ENCODE results near the gene AHI1. TPM values are rescaled to one million over a fixed set of nuclear protein-coding genes. Genes with fewer than 3 reads are reported as not detected.

Gene AHI1
- polyA plus RNA-seq, 1 donor (not counting 4 experiments of a cell fraction or from before 2014, with no cell fraction given) = 7.0 TPM

DNA sequence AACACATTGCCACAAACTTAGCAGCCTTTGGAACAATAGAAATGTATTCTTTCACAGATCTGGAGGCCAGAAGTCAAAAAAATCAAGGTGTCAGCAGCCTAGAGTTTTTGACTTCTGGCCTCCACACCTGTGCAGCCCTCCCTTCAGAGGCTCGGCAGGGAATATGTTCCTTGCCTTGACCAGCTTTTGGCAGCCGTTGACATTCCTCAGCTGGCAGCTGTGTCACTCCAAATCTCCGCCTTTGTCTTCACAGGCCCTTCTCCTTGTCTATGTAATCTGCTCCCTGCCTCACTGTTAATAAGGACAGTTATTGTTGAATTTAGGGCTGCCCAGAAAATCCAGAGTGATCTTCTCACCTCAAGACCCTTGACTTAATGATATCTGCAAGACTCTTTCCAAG is 17.2 kb upstream of the AHI1 start:
- H2AFZ ChIP-seq (ENCODE audit: control insufficient read depth, low read length) = no peak overlapping the region
- no peaks in the 10 kb centered on the region for H3K4me1 ChIP-seq (ENCODE audit: control insufficient read depth, extremely low read depth, insufficient read depth, low read length)
- no peaks in the 10 kb centered on the region for H3K27me3 ChIP-seq (ENCODE audit: control insufficient read depth, extremely low read depth, insufficient read depth, low read length)
- FAIRE-seq (no peak), DNase-seq (ENCODE audit: low read depth, low spot score) (no peak)
- no peaks in the 10 kb centered on the region for H3K79me2 ChIP-seq (ENCODE audit: control insufficient read depth, insufficient read depth, low read length)
- no peaks in the 10 kb centered on the region for H4K20me1 ChIP-seq (ENCODE audit: control insufficient read depth, extremely low read depth, insufficient read depth, low read length)
- H3K27ac ChIP-seq (ENCODE audit: control insufficient read depth, insufficient read depth, low read length) = no peak overlapping the region
- no peaks in the 10 kb centered on the region for H3K36me3 ChIP-seq (ENCODE audit: control insufficient read depth in 2 of 2, extremely low read depth in 1 of 2, insufficient read depth in 2 of 2, low read length in 2 of 2)
- no peak overlapping the region for H3K4me2 ChIP-seq (ENCODE audit: control insufficient read depth, extremely low read depth, insufficient read depth, low read depth, low read length)
- dilution Hi-C loops (cut with MboI; ENCODE audit: extremely low pct_ligation_motif_present, low sequenced_read_pairs) = no loop called here
- H3K4me3 ChIP-seq (ENCODE audit: control insufficient read depth in 2 of 3, extremely low read depth in 1 of 3, insufficient read depth in 2 of 3, low read depth in 1 of 3, low read length in 3 of 3) = no peak overlapping the region
- no peak overlapping the region for H3K9ac ChIP-seq (ENCODE audit: control insufficient read depth, extremely low read depth, insufficient read depth, low read length)
- no peaks in the 10 kb centered on the region for H3K9me3 ChIP-seq (ENCODE audit: control insufficient read depth, low read depth, low read length)
- TF ChIP-seq EZH2 (IDR thresholded peaks at IDR 0.05; ENCODE audit: low read length) (no peak), CTCF (optimal IDR thresholded peaks at IDR 0.05 in 1 of 3, IDR thresholded peaks at IDR 0.05 in 1 of 3, conservative IDR thresholded peaks at IDR 0.05 in 1 of 3; ENCODE audit: extremely low read depth in 1 of 3, insufficient read depth in 2 of 3, low read length in 3 of 3) (no peak)
- H3K9me1 ChIP-seq (ENCODE audit: control insufficient read depth, extremely low read depth, insufficient read depth, low read length) = no peaks in the 10 kb centered on the region

- dilution Hi-C loops (cut with MboI; ENCODE audit: extremely low pct_ligation_motif_present, low sequenced_read_pairs) = no loop called here
- peak in 2 of 3 experiments; percentile 26 to 36 for TF ChIP-seq CTCF (optimal IDR thresholded peaks at IDR 0.05 in 1 of 3, IDR thresholded peaks at IDR 0.05 in 1 of 3, conservative IDR thresholded peaks at IDR 0.05 in 1 of 3; ENCODE audit: extremely low read depth in 1 of 3, insufficient read depth in 2 of 3, low read length in 3 of 3)
- TF ChIP-seq EZH2 (IDR thresholded peaks at IDR 0.05; ENCODE audit: low read length) = no peak
- Histone ChIP-seq H3K27me3 (ENCODE audit: control insufficient read depth, extremely low read depth, insufficient read depth, low read length) (no peaks in the 10 kb centered on the region), H3K4me3 (ENCODE audit: control insufficient read depth in 2 of 3, extremely low read depth in 1 of 3, insufficient read depth in 2 of 3, low read depth in 1 of 3, low read length in 3 of 3) (no peak overlapping the region), H3K9me3 (ENCODE audit: control insufficient read depth, low read depth, low read length) (no peaks in the 10 kb centered on the region), H3K36me3 (ENCODE audit: control insufficient read depth in 2 of 2, extremely low read depth in 1 of 2, insufficient read depth in 2 of 2, low read length in 2 of 2) (no peaks in the 10 kb centered on the region), H3K79me2 (ENCODE audit: control insufficient read depth, insufficient read depth, low read length) (no peaks in the 10 kb centered on the region), H3K9ac (ENCODE audit: control insufficient read depth, extremely low read depth, insufficient read depth, low read length) (no peak overlapping the region), H3K9me1 (ENCODE audit: control insufficient read depth, extremely low read depth, insufficient read depth, low read length) (no peaks in the 10 kb centered on the region), H3K4me1 (ENCODE audit: control insufficient read depth, extremely low read depth, insufficient read depth, low read length) (no peaks in the 10 kb centered on the region), H4K20me1 (ENCODE audit: control insufficient read depth, extremely low read depth, insufficient read depth, low read length) (no peaks in the 10 kb centered on the region), H3K4me2 (ENCODE audit: control insufficient read depth, extremely low read depth, insufficient read depth, low read depth, low read length) (no peak overlapping the region), H2AFZ (ENCODE audit: control insufficient read depth, low read length) (no peak overlapping the region), H3K27ac (ENCODE audit: control insufficient read depth, insufficient read depth, low read length) (no peak overlapping the region)
- DNase-seq (ENCODE audit: low read depth, low spot score) (no peak), FAIRE-seq (peak; percentile 61)
Measured at GRCh38 chr6:135506270-135506997, 8.9 kb upstream of the AHI1 start.

All from keratinocyte (primary cell).